Measurements from ENCODE around the gene CRHR2. TPM values are rescaled to one million over a fixed set of nuclear protein-coding genes. Genes with fewer than 3 reads are reported as not detected.

CRHR2 gene
- total and polyA plus RNA-seq, 11 donors: 0.06 to 1.6 (median 0.71) TPM; not detected in 1

DNA sequence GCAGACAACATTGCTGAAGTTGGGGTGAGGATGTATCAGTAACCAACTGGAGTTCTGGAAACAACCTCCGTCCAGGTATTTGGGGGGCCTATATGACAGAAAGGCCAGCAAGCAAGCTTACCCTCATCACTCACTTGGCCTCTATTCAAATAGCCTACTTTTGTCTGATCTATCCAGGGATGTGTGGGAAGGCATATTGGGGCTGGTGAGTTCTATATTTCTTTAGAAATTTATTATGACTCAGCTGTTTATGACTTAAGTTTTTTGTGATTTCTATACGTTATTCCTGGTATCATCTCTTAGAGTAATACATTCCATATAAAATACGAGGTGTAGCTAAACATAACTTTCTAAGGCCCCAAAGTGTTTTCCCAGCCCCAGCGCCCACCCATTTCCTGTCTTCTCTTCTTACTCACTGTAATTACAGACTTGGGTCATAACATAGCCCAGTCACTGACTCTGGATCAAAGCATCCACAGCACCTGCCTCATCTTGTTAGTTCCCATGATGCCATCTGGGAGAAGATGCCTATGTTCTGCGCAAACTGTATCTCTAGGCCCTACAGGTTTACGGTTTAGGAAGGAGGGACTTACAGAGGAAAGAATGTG lies 69.5 kb downstream of the CRHR2 start:
- intact Hi-C loops (cut with DNase I): loop anchor here in 1 of 10 donors (10.0 kb wide), 1 partner anchor 122 kb away; no protein-coding TSS in a partner anchor
- Histone ChIP-seq H3K4me3 (no peak overlapping the region), H3K27me3 (no peaks in the 10 kb centered on the region), H3K9me3 (no peaks in the 10 kb centered on the region), H3K4me1 (no peaks in the 10 kb centered on the region), H3K36me3 (peaks cover 0 to 100% (median 89%) of the 10 kb centered on the region in 9 donors), H3K27ac (no peak overlapping the region)
- WGBS, 4 donors: 81 to 89% (median 85%) methylated on average over 6 of the region's 6 CpGs
- ATAC-seq (no peak), DNase-seq (no peak)
- TF ChIP-seq POLR2A (IDR thresholded peaks at IDR 0.05) (no peak), CTCF (IDR thresholded peaks at IDR 0.05) (no peak)

DNA sequence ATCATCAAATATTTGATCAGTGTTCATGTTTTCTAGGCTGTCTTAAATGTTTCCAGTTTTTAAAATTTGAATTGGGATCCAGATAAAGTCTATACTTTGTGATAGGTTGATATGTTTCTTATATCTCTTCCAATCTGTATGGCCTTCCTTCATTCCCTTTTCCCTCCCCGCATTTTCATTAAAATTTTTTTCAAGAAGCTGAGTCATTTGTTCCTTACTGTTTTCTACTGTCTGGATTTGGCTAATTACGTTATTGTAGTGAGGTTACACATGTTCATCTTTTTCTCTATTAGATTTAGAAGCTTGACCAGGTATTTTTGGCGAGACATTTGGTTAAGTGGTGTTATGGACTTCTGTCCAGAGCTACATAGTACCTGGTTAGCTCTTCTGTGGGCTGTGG lies 76.4 kb downstream of the CRHR2 start:
- no peaks in the 10 kb centered on the region for H3K9me3 ChIP-seq
- H3K4me3 ChIP-seq: no peak overlapping the region
- DNase-seq (no peak), ATAC-seq (no peak)
- H3K4me1 ChIP-seq: no peaks in the 10 kb centered on the region
- 96 to 99% (median 99%) methylated on average over 3 of the region's 3 CpGs for WGBS, 4 donors
- TF ChIP-seq POLR2A (IDR thresholded peaks at IDR 0.05) (no peak), CTCF (IDR thresholded peaks at IDR 0.05) (no peak)
- intact Hi-C loops (cut with DNase I): no loop called here
- H3K36me3 ChIP-seq: peaks cover 0 to 100% (median 97%) of the 10 kb centered on the region in 9 donors
- H3K27ac ChIP-seq: no peak overlapping the region
- no peaks in the 10 kb centered on the region for H3K27me3 ChIP-seq

DNA sequence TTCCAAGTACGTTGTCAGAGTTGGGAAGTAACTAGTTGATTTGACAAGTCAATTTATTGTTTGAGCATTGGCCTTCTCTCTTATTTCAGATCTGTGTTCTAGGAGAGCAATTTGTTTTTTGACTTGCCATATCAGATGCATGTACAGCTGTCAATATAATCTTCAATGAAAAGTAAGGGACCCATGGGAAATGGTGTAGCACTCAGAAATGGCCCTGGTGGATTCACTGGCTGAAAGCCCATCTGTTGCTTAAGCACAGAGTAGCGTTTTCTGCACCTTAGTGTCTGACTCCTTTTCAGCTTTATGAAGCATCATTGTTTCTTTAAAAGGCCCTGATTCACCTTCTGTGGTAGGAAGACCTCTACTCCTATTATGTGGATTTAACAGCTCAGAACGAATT lies 77.4 kb downstream of the CRHR2 start:
- intact Hi-C loops (cut with DNase I): no loop called here
- no peak overlapping the region for H3K4me3 ChIP-seq
- H3K36me3 ChIP-seq: peaks cover 0 to 100% (median 97%) of the 10 kb centered on the region in 9 donors
- 84 to 93% (median 88%) methylated on average over 3 of the region's 3 CpGs for whole genome bisulfite sequencing, 4 donors
- no peaks in the 10 kb centered on the region for H3K27me3 ChIP-seq
- ATAC-seq (no peak), DNase-seq (no peak)
- H3K27ac ChIP-seq: no peak overlapping the region
- H3K9me3 ChIP-seq: no peaks in the 10 kb centered on the region
- TF ChIP-seq POLR2A (IDR thresholded peaks at IDR 0.05) (no peak), CTCF (IDR thresholded peaks at IDR 0.05) (no peak)
- H3K4me1 ChIP-seq: no peaks in the 10 kb centered on the region

Other genes with a start within 250 kb of the CRHR2 start
- 10 to 100 TPM in 3 of 9 donors, 1 to 10 TPM in 6; 5.3 to 28.8 (median 9.0) TPM for gene NOD1, start 203.7 kb downstream of the CRHR2 start, total RNA-seq
- gene NOD1, start 203.7 kb downstream of the CRHR2 start, polyA plus RNA-seq: 10 to 100 TPM in 1 of 2 donors, 1 to 10 TPM in 1; 7.5 to 11.2 TPM
- 10 to 100 TPM; 14.1 to 23.6 (median 17.8) TPM for gene GGCT, start 177.6 kb downstream of the CRHR2 start, total RNA-seq
- 10 to 100 TPM; 33.2 to 54.3 TPM for gene GGCT, start 177.6 kb downstream of the CRHR2 start, polyA plus RNA-seq
- 10 to 100 TPM; 32.7 to 70.2 (median 47.3) TPM for gene GARS1, start 87.6 kb downstream of the CRHR2 start, total RNA-seq
- gene GARS1, start 87.6 kb downstream of the CRHR2 start, polyA plus RNA-seq: 10 to 100 TPM; 48.5 to 96.2 TPM
- gene INMT, start 69.7 kb upstream of the CRHR2 start, total RNA-seq: 10 to 100 TPM; 11.7 to 88.1 (median 29.6) TPM
- gene INMT, start 69.7 kb upstream of the CRHR2 start, polyA plus RNA-seq: 10 to 100 TPM; 15.7 to 27.9 TPM
- 1 to 10 TPM; 2.4 to 6.0 (median 3.1) TPM for gene MINDY4, start 89.0 kb upstream of the CRHR2 start, total RNA-seq
- gene MINDY4, start 89.0 kb upstream of the CRHR2 start, polyA plus RNA-seq: 1 to 10 TPM; 1.3 to 2.4 TPM
- 100 to 1,000 TPM; 113 to 420 (median 206) TPM for gene AQP1, start 229.4 kb upstream of the CRHR2 start, total RNA-seq
- 100 to 1,000 TPM; 220 to 256 TPM for gene AQP1, start 229.4 kb upstream of the CRHR2 start, polyA plus RNA-seq

Measured in heart left ventricle (tissue), 16 donors.